Urinary bladder (tissue), 4 donors: ENCODE data around the gene ABLIM2. TPM values are rescaled to one million over a fixed set of nuclear protein-coding genes. Genes with fewer than 3 reads are reported as not detected.

Source experiments
- DNase-seq: peaks from one replicate; pipeline ENCODE4 v3.0.0-alpha.2; 2015; ENCODE audit errors: extremely low spot score
- H3K27ac ChIP-seq: one replicate; pipeline ENCODE4 v1.5.1; 2013; ENCODE audit warnings: low read depth, mild to moderate bottlenecking, moderate library complexity
- H3K36me3 ChIP-seq: one replicate; pipeline ENCODE4 v1.6.1; 2013; ENCODE audit warnings: mild to moderate bottlenecking, moderate library complexity; ENCODE audit not compliant: insufficient read depth
- H3K4me1 ChIP-seq: one replicate; pipeline ENCODE4 v1.6.1; 2013; ENCODE audit warnings: mild to moderate bottlenecking, moderate library complexity; ENCODE audit not compliant: insufficient read depth
- H3K4me3 ChIP-seq: one replicate; pipeline ENCODE4 v1.5.1; 2013; ENCODE audit warnings: low read depth, low read length
- WGBS: extraction: QIAGEN DNeasy Blood & Tissue Kit; methylation state at CpG from one replicate; pipeline ENCODE4 v1.1.7; 2013; 5-methylcytosine and 5-hydroxymethylcytosine counted together
- polyA plus RNA-seq: library from polyadenylated mRNA; stranded (reverse); fragments of 200-250 nt; gene quantifications from one replicate; pipeline ENCODE4 v1.2.3, GENCODE V29; 2013
- total RNA-seq: library from RNA; depleted of rRNA; stranded (reverse); fragments of >200 nt; gene quantifications from one replicate; pipeline ENCODE4 v1.2.3, GENCODE V29; 2014
- donor health status: healthy with polysubstance abuse.
- donor health status: healthy.

The ABLIM2 gene
- total and polyA plus RNA-seq, 2 donors = 1.1 to 5.9 TPM

- Histone ChIP-seq H3K36me3 (no peaks in the 10 kb centered on the region), H3K27ac (no peak overlapping the region), H3K4me1 (peaks cover 1% of the 10 kb centered on the region), H3K4me3 (no peak overlapping the region)
- 100% methylated on average over 1 of the region's 1 CpG for WGBS
- DNase-seq = no peak
These were observed 184.2 kb downstream of the ABLIM2 start for GRCh38 chr4:7974425-7974824.

GRCh38 chr4:7973545-7973981 lies 185.1 kb downstream of the ABLIM2 start:
- peaks cover 1% of the 10 kb centered on the region for H3K4me1 ChIP-seq
- H3K27ac ChIP-seq = no peak overlapping the region
- no peak for DNase-seq
- WGBS = 56% methylated on average over 10 of the region's 10 CpGs
- no peak overlapping the region for H3K4me3 ChIP-seq
- no peaks in the 10 kb centered on the region for H3K36me3 ChIP-seq

- 90% methylated on average over 13 of the region's 13 CpGs for WGBS
- DNase-seq = no peak
- no peaks in the 10 kb centered on the region for H3K36me3 ChIP-seq
- no peak overlapping the region for H3K27ac ChIP-seq
- no peaks in the 10 kb centered on the region for H3K4me1 ChIP-seq
- no peak overlapping the region for H3K4me3 ChIP-seq
These were observed 186.6 kb downstream of the ABLIM2 start for GRCh38 chr4:7971881-7972500.

GRCh38 chr4:7971159-7971631 lies 187.4 kb downstream of the ABLIM2 start:
- WGBS = 89% methylated on average over 2 of the region's 2 CpGs
- Histone ChIP-seq H3K4me1 (no peaks in the 10 kb centered on the region), H3K4me3 (no peak overlapping the region), H3K36me3 (no peaks in the 10 kb centered on the region), H3K27ac (no peak overlapping the region)
- no peak for DNase-seq

GRCh38 chr4:7970361-7970946 lies 188.2 kb downstream of the ABLIM2 start:
- H3K36me3 ChIP-seq = no peaks in the 10 kb centered on the region
- H3K4me1 ChIP-seq = no peaks in the 10 kb centered on the region
- H3K27ac ChIP-seq = peak overlapping the region; percentile 62
- H3K4me3 ChIP-seq = no peak overlapping the region
- WGBS = 68% methylated on average over 13 of the region's 13 CpGs
- no peak for DNase-seq

- no peaks in the 10 kb centered on the region for H3K36me3 ChIP-seq
- no peak for DNase-seq
- H3K4me3 ChIP-seq = no peak overlapping the region
- 67% methylated on average over 16 of the region's 16 CpGs for WGBS
- no peaks in the 10 kb centered on the region for H3K4me1 ChIP-seq
- no peak overlapping the region for H3K27ac ChIP-seq
These were observed 190.2 kb downstream of the ABLIM2 start for GRCh38 chr4:7968262-7968896.

- no peak overlapping the region for H3K4me3 ChIP-seq
- no peaks in the 10 kb centered on the region for H3K4me1 ChIP-seq
- no peaks in the 10 kb centered on the region for H3K36me3 ChIP-seq
- no peak overlapping the region for H3K27ac ChIP-seq
- WGBS = 62% methylated on average over 21 of the region's 21 CpGs
- DNase-seq = no peak
These were observed 190.9 kb downstream of the ABLIM2 start for GRCh38 chr4:7967501-7968261.

GRCh38 chr4:7967063-7967440 lies 191.6 kb downstream of the ABLIM2 start:
- 83% methylated on average over 9 of the region's 9 CpGs for WGBS
- H3K36me3 ChIP-seq = no peaks in the 10 kb centered on the region
- H3K4me3 ChIP-seq = no peak overlapping the region
- no peaks in the 10 kb centered on the region for H3K4me1 ChIP-seq
- H3K27ac ChIP-seq = no peak overlapping the region
- DNase-seq = no peak

GRCh38 chr4:7966281-7967062 lies 192.1 kb downstream of the ABLIM2 start:
- Histone ChIP-seq H3K4me1 (no peaks in the 10 kb centered on the region), H3K36me3 (no peaks in the 10 kb centered on the region), H3K4me3 (no peak overlapping the region), H3K27ac (no peak overlapping the region)
- WGBS = 82% methylated on average over 37 of the region's 37 CpGs
- DNase-seq = no peak

GRCh38 chr4:7964890-7965662 lies 193.5 kb downstream of the ABLIM2 start:
- WGBS = 75% methylated on average over 23 of the region's 23 CpGs
- Histone ChIP-seq H3K4me3 (no peak overlapping the region), H3K4me1 (peaks cover 2% of the 10 kb centered on the region), H3K27ac (no peak overlapping the region), H3K36me3 (no peaks in the 10 kb centered on the region)
- no peak for DNase-seq

- Histone ChIP-seq H3K36me3 (no peaks in the 10 kb centered on the region), H3K4me1 (peaks cover 2% of the 10 kb centered on the region), H3K4me3 (no peak overlapping the region), H3K27ac (no peak overlapping the region)
- DNase-seq = no peak
- WGBS = 82% methylated on average over 5 of the region's 5 CpGs
These were observed 194.2 kb downstream of the ABLIM2 start for GRCh38 chr4:7964459-7964858.

GRCh38 chr4:7963691-7964090 lies 194.9 kb downstream of the ABLIM2 start:
- H3K4me3 ChIP-seq = no peak overlapping the region
- no peak overlapping the region for H3K27ac ChIP-seq
- peaks cover 2% of the 10 kb centered on the region for H3K4me1 ChIP-seq
- DNase-seq = no peak
- 97% methylated on average over 12 of the region's 12 CpGs for WGBS
- no peaks in the 10 kb centered on the region for H3K36me3 ChIP-seq
